Rectal smooth muscle tissue (tissue), 1 donor: ENCODE measurements around the gene RNF212.

Source experiments
- H3K27ac ChIP-seq: one replicate; pipeline ENCODE4 v1.7.0; 2013; ENCODE audit warnings: low read depth, low read length, inconsistent platforms
- H3K27me3 ChIP-seq: one replicate; pipeline ENCODE4 v1.7.0; 2013; ENCODE audit warnings: low read length; ENCODE audit not compliant: control insufficient read depth, insufficient read depth
- H3K36me3 ChIP-seq: one replicate; pipeline ENCODE4 v1.7.0; 2013; ENCODE audit warnings: low read length; ENCODE audit not compliant: control insufficient read depth, insufficient read depth
- H3K4me1 ChIP-seq: one replicate; pipeline ENCODE4 v1.7.0; 2013; ENCODE audit warnings: low read length; ENCODE audit not compliant: control insufficient read depth, insufficient read depth
- H3K4me3 ChIP-seq: one replicate; pipeline ENCODE4 v1.7.0; 2013; ENCODE audit warnings: low read length
- H3K9ac ChIP-seq: one replicate; pipeline ENCODE4 v1.7.0; 2013; ENCODE audit warnings: low read length

Gene RNF212

GRCh38 chr4:1113311-1114009 lies at the start of gene RNF212:
TSS of gene RNF212 (minus strand) at chr4:1113564. CDS start at chr4:1113464, 100 bp downstream.
- H3K36me3 ChIP-seq: no peaks in the 10 kb centered on the region
- no peaks in the 10 kb centered on the region for H3K4me1 ChIP-seq
- H3K4me3 ChIP-seq: peak within 1 kb of the TSS; percentile 54
- no peaks in the 10 kb centered on the region for H3K27me3 ChIP-seq
- no peak within 1 kb of the TSS for H3K27ac ChIP-seq
- H3K9ac ChIP-seq: no peak within 1 kb of the TSS

GRCh38 chr4:1160351-1160750 lies 47.0 kb upstream of the RNF212 start:
- H3K27me3 ChIP-seq: no peaks in the 10 kb centered on the region
- no peak overlapping the region for H3K4me3 ChIP-seq
- no peak overlapping the region for H3K9ac ChIP-seq
- no peak overlapping the region for H3K27ac ChIP-seq
- peaks cover 2% of the 10 kb centered on the region for H3K4me1 ChIP-seq
- no peaks in the 10 kb centered on the region for H3K36me3 ChIP-seq

- H3K27ac ChIP-seq: no peak overlapping the region
- no peaks in the 10 kb centered on the region for H3K27me3 ChIP-seq
These were observed 42.7 kb upstream of the RNF212 start for GRCh38 chr4:1156069-1156468.

GRCh38 chr4:1155314-1155713 lies 42.0 kb upstream of the RNF212 start:
- no peaks in the 10 kb centered on the region for H3K36me3 ChIP-seq
- no peak overlapping the region for H3K4me3 ChIP-seq
- no peak overlapping the region for H3K9ac ChIP-seq
- no peaks in the 10 kb centered on the region for H3K27me3 ChIP-seq
- peaks cover 7% of the 10 kb centered on the region for H3K4me1 ChIP-seq
- peak overlapping the region; percentile 15 for H3K27ac ChIP-seq

More at GRCh38 chr4:1156069-1156468, 42.7 kb upstream of the RNF212 start:
- no peaks in the 10 kb centered on the region for H3K36me3 ChIP-seq
- H3K4me3 ChIP-seq: no peak overlapping the region
- peaks cover 7% of the 10 kb centered on the region for H3K4me1 ChIP-seq
- H3K9ac ChIP-seq: no peak overlapping the region

- Histone ChIP-seq H3K4me1 (peaks cover 7% of the 10 kb centered on the region), H3K27me3 (no peaks in the 10 kb centered on the region), H3K36me3 (no peaks in the 10 kb centered on the region), H3K4me3 (no peak overlapping the region), H3K27ac (peak overlapping the region; percentile 15), H3K9ac (no peak overlapping the region)
These were observed 41.3 kb upstream of the RNF212 start for GRCh38 chr4:1154523-1155182.

- Histone ChIP-seq H3K27ac (no peak overlapping the region), H3K4me1 (peaks cover 7% of the 10 kb centered on the region), H3K4me3 (no peak overlapping the region), H3K36me3 (no peaks in the 10 kb centered on the region), H3K9ac (no peak overlapping the region), H3K27me3 (no peaks in the 10 kb centered on the region)
These were observed 40.8 kb upstream of the RNF212 start for GRCh38 chr4:1154126-1154522.

GRCh38 chr4:1153567-1154090 lies 40.3 kb upstream of the RNF212 start:
- no peaks in the 10 kb centered on the region for H3K36me3 ChIP-seq
- no peak overlapping the region for H3K4me3 ChIP-seq

GRCh38 chr4:1152290-1152689 lies 38.9 kb upstream of the RNF212 start:
- H3K27me3 ChIP-seq: no peaks in the 10 kb centered on the region
- H3K4me1 ChIP-seq: peaks cover 7% of the 10 kb centered on the region
- no peaks in the 10 kb centered on the region for H3K36me3 ChIP-seq
- H3K27ac ChIP-seq: no peak overlapping the region
- H3K9ac ChIP-seq: no peak overlapping the region
- no peak overlapping the region for H3K4me3 ChIP-seq

More at GRCh38 chr4:1153567-1154090, 40.3 kb upstream of the RNF212 start:
- H3K27me3 ChIP-seq: no peaks in the 10 kb centered on the region
- peaks cover 7% of the 10 kb centered on the region for H3K4me1 ChIP-seq
- H3K9ac ChIP-seq: no peak overlapping the region
- no peak overlapping the region for H3K27ac ChIP-seq

- H3K27me3 ChIP-seq: no peaks in the 10 kb centered on the region
- no peak overlapping the region for H3K27ac ChIP-seq
- no peak overlapping the region for H3K4me3 ChIP-seq
These were observed 38.2 kb upstream of the RNF212 start for GRCh38 chr4:1151541-1151940.

GRCh38 chr4:1150875-1151274 lies 37.5 kb upstream of the RNF212 start:
- no peaks in the 10 kb centered on the region for H3K36me3 ChIP-seq
- peaks cover 7% of the 10 kb centered on the region for H3K4me1 ChIP-seq
- no peak overlapping the region for H3K4me3 ChIP-seq
- H3K27ac ChIP-seq: no peak overlapping the region
- no peaks in the 10 kb centered on the region for H3K27me3 ChIP-seq
- H3K9ac ChIP-seq: no peak overlapping the region

More at GRCh38 chr4:1151541-1151940, 38.2 kb upstream of the RNF212 start:
- H3K36me3 ChIP-seq: no peaks in the 10 kb centered on the region
- H3K4me1 ChIP-seq: peaks cover 7% of the 10 kb centered on the region
- H3K9ac ChIP-seq: no peak overlapping the region

GRCh38 chr4:1139860-1140259 lies 26.5 kb upstream of the RNF212 start:
- no peak overlapping the region for H3K9ac ChIP-seq
- H3K27ac ChIP-seq: no peak overlapping the region
- H3K4me3 ChIP-seq: no peak overlapping the region
- H3K27me3 ChIP-seq: no peaks in the 10 kb centered on the region
- H3K4me1 ChIP-seq: no peaks in the 10 kb centered on the region
- no peaks in the 10 kb centered on the region for H3K36me3 ChIP-seq

GRCh38 chr4:1137850-1138249 lies 24.5 kb upstream of the RNF212 start:
- H3K27me3 ChIP-seq: no peaks in the 10 kb centered on the region
- no peak overlapping the region for H3K4me3 ChIP-seq
- no peaks in the 10 kb centered on the region for H3K36me3 ChIP-seq
- H3K4me1 ChIP-seq: no peaks in the 10 kb centered on the region
- no peak overlapping the region for H3K9ac ChIP-seq
- H3K27ac ChIP-seq: no peak overlapping the region
